ENCODE results near the gene OPCML.

- TF ChIP-seq CTCF (IDR thresholded peaks at IDR 0.05; ENCODE audit: insufficient read depth, low read length, poor library complexity, severe bottlenecking) (no peak), EZH2phosphoT487 (conservative IDR thresholded peaks at IDR 0.05; ENCODE audit: low read length) (no peak)
These were observed 231.6 kb downstream of the OPCML start for GRCh38 chr11:133300666-133301065.
